HepG2 (cell line): ENCODE data around the gene CXXC5. TPM values are rescaled to one million over a fixed set of nuclear protein-coding genes. Genes with fewer than 3 reads are reported as not detected.

Source experiments
- AKNA ChIP-seq: sonication (generic); formaldehyde crosslinking; IDR thresholded peaks from 2 replicates; pipeline ENCODE4 v1.4.0; 2020; ENCODE audit warnings: missing genetic modification reagents, borderline replicate concordance
- ATF1 ChIP-seq: IDR thresholded peaks from 2 replicates; pipeline ENCODE4 v1.6.1; 2016; ENCODE audit warnings: mild to moderate bottlenecking, control low read depth
- BORCS8-MEF2B ChIP-seq: sonication (generic); formaldehyde crosslinking; IDR thresholded peaks from 2 replicates; pipeline ENCODE4 v1.8.0; 2022; ENCODE audit warnings: mild to moderate bottlenecking, missing genetic modification reagents
- CHD4 ChIP-seq: fragments of 200-600 bp; sonication (generic); IDR thresholded peaks from 2 replicates; pipeline ENCODE4 v1.7.0; 2017; ENCODE audit warnings: mild to moderate bottlenecking, low read length, borderline replicate concordance
- HNF4A ChIP-seq: sonication (generic); formaldehyde crosslinking; IDR thresholded peaks from 2 replicates; pipeline ENCODE4 v1.4.0; 2020; ENCODE audit warnings: missing genetic modification reagents
- IKZF5 ChIP-seq: IDR thresholded peaks from 2 replicates; pipeline ENCODE4 v1.6.1; 2018; ENCODE audit warnings: missing genetic modification reagents, mild to moderate bottlenecking, missing compliant biosample characterization
- JUN ChIP-seq: sonication (generic); formaldehyde crosslinking; IDR thresholded peaks from 2 replicates; pipeline ENCODE4 v1.4.0; 2020; ENCODE audit warnings: mild to moderate bottlenecking, missing genetic modification reagents
- KDM6A ChIP-seq: IDR thresholded peaks from 2 replicates; pipeline ENCODE4 v1.6.1; 2016; ENCODE audit warnings: low read depth
- KLF13 ChIP-seq: sonication (generic); formaldehyde crosslinking; IDR thresholded peaks from 2 replicates; pipeline ENCODE4 v1.4.0; 2020; ENCODE audit warnings: mild to moderate bottlenecking, missing genetic modification reagents
- PAX8 ChIP-seq: sonication (generic); formaldehyde crosslinking; IDR thresholded peaks from 2 replicates; pipeline ENCODE4 v1.8.0; 2022; ENCODE audit warnings: mild to moderate bottlenecking, missing genetic modification reagents, borderline replicate concordance
- PRDM15 ChIP-seq: sonication (generic); formaldehyde crosslinking; IDR thresholded peaks from 2 replicates; pipeline ENCODE4 v1.4.0; 2020; ENCODE audit warnings: missing genetic modification reagents
- SP1 ChIP-seq, 2 experiments: fragments of 450-650 bp in 1 of 2; sonication (generic) in 1 of 2; formaldehyde crosslinking in 1 of 2; IDR thresholded peaks; 2 replicates each; pipeline versions ENCODE4 v1.4.0 to v1.6.1; 2016 to 2020; ENCODE audit warnings: missing genetic modification reagents in 1 of 2
- SYNCRIP ChIP-seq: fragments of 200-400 bp; formaldehyde crosslinking; IDR thresholded peaks from 2 replicates; pipeline ENCODE4 v1.6.1; 2018; ENCODE audit warnings: mild to moderate bottlenecking, low read depth, low read length; ENCODE audit not compliant: insufficient read depth
- TERF1 ChIP-seq: sonication (generic); formaldehyde crosslinking; IDR thresholded peaks from 2 replicates; pipeline ENCODE4 v1.8.0; 2022; ENCODE audit warnings: mild to moderate bottlenecking, missing genetic modification reagents, moderate library complexity
- ZBTB38 ChIP-seq: sonication (generic); formaldehyde crosslinking; IDR thresholded peaks from 2 replicates; pipeline ENCODE4 v1.5.1; 2020; ENCODE audit warnings: mild to moderate bottlenecking, missing genetic modification reagents
- ZBTB7A ChIP-seq: sonication (generic); formaldehyde crosslinking; IDR thresholded peaks from 2 replicates; pipeline ENCODE4 v1.8.0; 2022; ENCODE audit warnings: mild to moderate bottlenecking, missing genetic modification reagents
- ZMYM2 ChIP-seq: sonication (generic); formaldehyde crosslinking; IDR thresholded peaks from 2 replicates; pipeline ENCODE4 v1.8.0; 2022; ENCODE audit warnings: mild to moderate bottlenecking, missing genetic modification reagents
- ZNF552 ChIP-seq: sonication (generic); formaldehyde crosslinking; IDR thresholded peaks from 2 replicates; pipeline ENCODE4 v1.9.0; 2022; ENCODE audit warnings: missing genetic modification reagents, mild to moderate bottlenecking, borderline replicate concordance
- ZSCAN25 ChIP-seq: sonication (generic); formaldehyde crosslinking; IDR thresholded peaks from 2 replicates; pipeline ENCODE4 v1.8.0; 2022; ENCODE audit warnings: mild to moderate bottlenecking, missing genetic modification reagents
- polyA plus RNA-seq, 8 experiments: library from polyadenylated mRNA; depleted of rRNA in 3 of 8; stranded (reverse) in 7 of 8; unstranded in 1 of 8; fragments of >200 nt; fragmentation: Illumina TruSeq in 4 of 8; extraction: Trizol in 4 of 8; gene quantifications; 2 replicates each; pipeline versions ENCODE4 v1.2.1 to v1.2.3, GENCODE V29; 2011 to 2016; ENCODE audit warnings: low read depth in 4 of 8, missing spikeins in 1 of 8, mixed read lengths in 1 of 8; ENCODE audit not compliant: insufficient read depth in 1 of 8
- total RNA-seq, 5 experiments: library from RNA; depleted of rRNA; stranded (reverse); fragments of >200 nt; fragmentation: Illumina TruSeq; extraction: Trizol; gene quantifications; 2 replicates each; pipeline ENCODE4 v1.2.3, GENCODE V29; 2016; ENCODE audit warnings: low read depth in 1 of 5

CXXC5 gene
- total and polyA plus RNA-seq, 2 of the 13 experiments (the other 11 are each of a cell fraction or from before 2014, with no cell fraction given) = 32.3 to 33.0 TPM

GRCh38 chr5:139651043-139651834 lies 3.1 kb downstream of the CXXC5 start (continued):
- TF ChIP-seq IKZF5 (CRISPR knock-in tag) (peak; percentile 15; the same call in 1 of the 2 replicates), JUN (CRISPR knock-in tag) (no peak), PRDM15 (peak; percentile 74; the same call in 1 of the 2 replicates), ZBTB38 (CRISPR knock-in tag) (no peak), KLF13 (CRISPR knock-in tag) (no peak), SP1 (IDR thresholded peaks at IDR 0.05) (no peak), SP1 (CRISPR knock-in tag; IDR thresholded peaks at IDR 0.05) (no peak), KDM6A (CRISPR knock-in tag) (no peak), SYNCRIP (no peak), CHD4 (no peak), ZSCAN25 (CRISPR knock-in tag) (no peak), ATF1 (CRISPR knock-in tag) (no peak), HNF4A (peak; percentile 62; the same call in 1 of the 2 replicates), TERF1 (CRISPR knock-in tag) (no peak), ZMYM2 (no peak), PAX8 (CRISPR knock-in tag) (no peak), ZNF552 (CRISPR knock-in tag) (no peak), ZBTB7A (CRISPR knock-in tag) (peak; percentile 71; the same call in 1 of the 2 replicates), BORCS8-MEF2B (CRISPR knock-in tag) (peak; percentile 73; the same call in 1 of the 2 replicates), AKNA (CRISPR knock-in tag) (no peak)
